ENCODE results near the gene BRI3BP. TPM values are rescaled to one million over a fixed set of nuclear protein-coding genes. Genes with fewer than 3 reads are reported as not detected.

Gene BRI3BP
- total and polyA plus RNA-seq, 11 donors: 1.1 to 5.3 (median 3.6) TPM

DNA sequence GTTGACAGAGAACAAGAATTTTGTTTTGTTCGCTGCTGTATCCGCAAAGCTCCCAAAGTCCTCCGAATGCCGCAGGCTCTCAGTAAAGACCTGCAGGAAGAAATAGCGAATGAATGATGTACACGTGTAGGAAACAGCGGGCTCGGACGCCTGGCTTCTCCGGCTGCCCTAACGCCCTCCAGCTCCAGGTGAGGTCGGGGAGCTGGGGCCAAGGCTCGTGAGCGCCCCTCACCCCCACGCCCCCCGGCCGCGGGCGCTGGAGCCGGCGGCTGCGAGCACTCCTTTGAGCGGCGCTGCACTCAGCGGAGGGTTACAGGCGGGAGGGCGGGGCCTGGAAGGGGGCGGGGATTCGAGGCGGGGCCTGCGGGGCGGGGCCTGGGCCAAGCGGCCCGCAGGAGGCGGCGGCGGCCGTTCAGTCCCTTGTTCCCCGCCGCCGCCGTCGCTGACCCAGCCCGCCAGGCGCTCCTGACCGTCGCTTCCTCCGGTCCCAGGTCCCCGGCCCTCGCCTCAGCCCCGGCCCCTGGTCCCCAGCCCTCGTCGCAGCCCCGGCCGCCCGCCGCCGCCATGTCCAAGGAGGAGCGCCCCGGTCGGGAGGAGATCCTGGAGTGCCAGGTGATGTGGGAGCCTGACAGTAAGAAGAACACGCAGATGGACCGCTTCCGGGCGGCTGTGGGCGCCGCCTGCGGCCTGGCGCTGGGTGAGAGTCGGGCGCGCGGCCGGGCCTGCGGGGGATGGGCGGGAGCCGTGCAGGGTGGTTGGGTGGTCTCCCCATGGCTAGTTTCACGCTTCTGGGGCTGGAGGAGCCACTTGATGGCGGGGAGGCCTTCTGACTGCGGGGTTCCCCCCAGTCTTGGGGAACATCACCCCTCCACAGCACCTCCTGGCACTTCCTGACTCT is 71.8 kb downstream of the BRI3BP start, which contains the start of gene AACS:
Gene AACS, plus strand, starts transcription at position 415 of the 898 bp plus-strand sequence. Its CDS starts 150 bp downstream, at position 565.
- peak in 1 of 2 donors; percentile 62 for TF ChIP-seq POLR2A (IDR thresholded peaks at IDR 0.05)
- TF ChIP-seq, protein P1, sequence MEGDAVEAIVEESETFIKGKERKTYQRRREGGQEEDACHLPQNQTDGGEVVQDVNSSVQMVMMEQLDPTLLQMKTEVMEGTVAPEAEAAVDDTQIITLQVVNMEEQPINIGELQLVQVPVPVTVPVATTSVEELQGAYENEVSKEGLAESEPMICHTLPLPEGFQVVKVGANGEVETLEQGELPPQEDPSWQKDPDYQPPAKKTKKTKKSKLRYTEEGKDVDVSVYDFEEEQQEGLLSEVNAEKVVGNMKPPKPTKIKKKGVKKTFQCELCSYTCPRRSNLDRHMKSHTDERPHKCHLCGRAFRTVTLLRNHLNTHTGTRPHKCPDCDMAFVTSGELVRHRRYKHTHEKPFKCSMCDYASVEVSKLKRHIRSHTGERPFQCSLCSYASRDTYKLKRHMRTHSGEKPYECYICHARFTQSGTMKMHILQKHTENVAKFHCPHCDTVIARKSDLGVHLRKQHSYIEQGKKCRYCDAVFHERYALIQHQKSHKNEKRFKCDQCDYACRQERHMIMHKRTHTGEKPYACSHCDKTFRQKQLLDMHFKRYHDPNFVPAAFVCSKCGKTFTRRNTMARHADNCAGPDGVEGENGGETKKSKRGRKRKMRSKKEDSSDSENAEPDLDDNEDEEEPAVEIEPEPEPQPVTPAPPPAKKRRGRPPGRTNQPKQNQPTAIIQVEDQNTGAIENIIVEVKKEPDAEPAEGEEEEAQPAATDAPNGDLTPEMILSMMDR (IDR thresholded peaks at IDR 0.05): peak in 1 of 12 donors; percentile 16
- Histone ChIP-seq H3K27me3 (peaks cover 0 to 4% (median 0%) of the 10 kb centered on the region in 9 donors), H3K4me3 (peak within 1 kb of the TSS; percentile 45 to 97 (median 88)), H3K4me1 (peaks cover 0 to 45% (median 18%) of the 10 kb centered on the region in 12 donors), H3K9me3 (no peaks in the 10 kb centered on the region), H3K27ac (peak within 1 kb of the TSS in 11 of 12 donors; percentile 40 to 85 (median 73)), H3K36me3 (no peaks in the 10 kb centered on the region)
- WGBS, 4 donors: 0 to 1% (median 0%) methylated on average over 31 to 80 of the region's 80 CpGs
- DNase-seq (peak; percentile 79 to 91 (median 82)), ATAC-seq (peak; percentile 75 to 97 (median 93))
- intact Hi-C loops (cut with DNase I): loop anchor here in 5 of 10 donors (1.0 to 10.0 kb wide), 3 partner anchors 16 to 70 kb away; partner anchors contain the start of gene BRI3BP (in 1 of the 5)

DNA sequence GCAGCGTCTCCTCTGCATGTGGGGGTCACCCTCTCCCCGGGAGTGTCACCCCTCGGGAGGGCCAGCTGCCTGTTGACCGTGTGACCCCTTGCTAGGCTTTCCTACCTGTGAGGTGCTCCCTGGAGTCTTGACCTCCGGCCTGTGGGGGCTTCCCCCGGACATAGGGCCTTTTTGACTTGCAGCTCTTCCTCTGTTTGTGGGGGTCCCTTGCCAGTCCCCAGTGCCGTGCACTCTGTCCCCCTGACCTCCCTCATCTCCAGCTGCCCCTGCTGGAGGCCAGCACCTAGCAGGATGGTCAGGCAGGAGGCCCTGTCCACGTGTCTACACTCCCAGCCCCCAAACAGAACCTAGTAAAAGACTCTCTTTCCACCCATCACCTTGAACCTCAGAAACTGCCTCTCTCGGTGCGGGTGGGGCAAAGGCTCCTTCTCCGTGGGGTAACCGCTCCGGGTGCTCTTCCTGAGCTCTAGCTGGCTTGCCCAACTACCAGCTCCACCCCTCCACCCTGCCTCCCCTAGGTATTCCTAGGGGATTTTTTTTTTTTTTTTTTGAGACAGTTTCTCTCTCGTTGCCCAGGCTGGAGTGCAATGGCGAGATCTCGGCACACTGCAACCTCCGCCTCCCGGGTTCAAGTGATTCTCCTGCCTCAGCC is 72.6 kb downstream of the BRI3BP start:
- WGBS, 4 donors: 56 to 62% (median 57%) methylated on average over 16 to 18 of the region's 18 CpGs
- Histone ChIP-seq H3K36me3 (no peaks in the 10 kb centered on the region), H3K4me3 (peak overlapping the region; percentile 45 to 97 (median 88)), H3K4me1 (peaks cover 0 to 48% (median 18%) of the 10 kb centered on the region in 12 donors), H3K9me3 (no peaks in the 10 kb centered on the region), H3K27me3 (peaks cover 0 to under 1% (median 0%) of the 10 kb centered on the region in 9 donors), H3K27ac (peak overlapping the region in 8 of 12 donors; percentile 40 to 85 (median 76))
- DNase-seq (no peak), ATAC-seq (peak in 1 of 4 donors; percentile 8)
- no peak for TF ChIP-seq POLR2A (IDR thresholded peaks at IDR 0.05)
- TF ChIP-seq, protein P1 (IDR thresholded peaks at IDR 0.05): no peak
- intact Hi-C loops (cut with DNase I): loop anchor here in 5 of 10 donors (1.0 to 10.0 kb wide), 3 partner anchors 17 to 71 kb away; partner anchors contain the start of gene BRI3BP (in 1 of the 5)

DNA sequence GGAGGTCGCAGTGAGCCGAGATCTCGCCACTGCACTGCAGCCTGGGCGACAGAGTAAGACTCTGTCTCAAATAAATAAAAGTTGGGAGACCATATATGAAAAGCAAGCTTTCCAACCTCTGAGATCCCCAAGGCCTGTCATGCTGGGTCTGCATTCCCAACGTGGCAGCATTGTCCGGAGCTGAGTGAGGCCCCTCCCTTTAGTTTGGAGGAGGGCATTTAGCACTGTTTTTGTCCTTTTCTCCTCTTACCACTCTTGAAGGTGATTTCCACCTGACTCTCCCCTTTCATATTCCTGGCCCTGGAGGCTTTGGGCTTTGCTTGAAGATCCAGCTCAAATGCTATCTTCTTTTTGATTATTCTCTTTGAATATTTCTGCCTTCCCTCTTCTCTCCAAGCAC is 74.9 kb downstream of the BRI3BP start:
- Histone ChIP-seq H3K36me3 (no peaks in the 10 kb centered on the region), H3K27me3 (no peaks in the 10 kb centered on the region), H3K27ac (peak overlapping the region in 1 of 12 donors; percentile 74), H3K4me3 (no peak overlapping the region), H3K4me1 (peaks cover 0 to 48% (median 18%) of the 10 kb centered on the region in 12 donors), H3K9me3 (no peaks in the 10 kb centered on the region)
- WGBS, 4 donors: 71 to 82% (median 78%) methylated on average over 6 of the region's 6 CpGs
- intact Hi-C loops (cut with DNase I): loop anchor here in 1 of 10 donors (10.0 kb wide), 1 partner anchor 74 kb away; the partner anchor contains the start of gene BRI3BP
- no peak for TF ChIP-seq POLR2A (IDR thresholded peaks at IDR 0.05)
- TF ChIP-seq, protein P1 (IDR thresholded peaks at IDR 0.05): no peak
- DNase-seq (no peak), ATAC-seq (no peak)
